ENCODE results near the gene ZNF692. TPM values are rescaled to one million over a fixed set of nuclear protein-coding genes. Genes with fewer than 3 reads are reported as not detected.

Gene ZNF692
- total and polyA plus RNA-seq, 2 donors (not counting 3 experiments of a cell fraction or from before 2014, with no cell fraction given) = 32.6 to 36.6 TPM

DNA sequence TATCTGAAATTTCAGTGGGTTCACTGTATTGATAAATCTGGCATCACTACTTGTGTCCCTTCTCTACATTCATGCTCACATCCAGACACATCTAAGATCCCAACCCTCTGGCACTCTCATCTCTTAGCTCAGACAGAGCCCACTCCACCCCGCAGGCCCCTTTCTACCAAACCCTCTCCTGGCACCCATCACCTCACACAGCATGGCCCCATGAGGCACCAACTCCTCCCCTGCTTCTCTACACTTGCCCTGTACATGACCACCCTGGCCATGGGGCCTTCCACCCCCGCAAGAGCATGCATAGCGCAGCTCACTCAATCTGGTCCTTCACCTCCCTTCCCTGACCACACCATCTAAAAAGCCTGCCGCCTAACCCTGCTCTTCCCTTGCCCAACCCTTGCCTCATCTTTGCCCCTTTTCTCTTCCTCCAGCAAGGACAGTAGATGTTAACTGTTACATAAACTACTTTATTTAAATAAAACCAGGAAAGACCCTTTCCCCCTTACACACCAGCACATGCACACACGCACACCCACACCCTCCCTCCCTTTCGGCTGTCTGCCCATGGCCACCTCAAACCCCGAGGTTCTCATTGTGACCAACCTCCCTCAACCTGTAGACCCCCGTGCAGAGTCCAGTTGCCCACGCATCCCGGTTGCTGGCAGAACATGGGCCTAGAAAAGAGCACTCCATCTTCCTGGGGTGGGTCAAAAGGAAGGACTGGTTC lies 48.7 kb downstream of the ZNF692 start:
- H3K9me3 ChIP-seq (replicated peaks; ENCODE audit: control insufficient read depth, insufficient read depth, low read length) = no peaks in the 10 kb centered on the region
- H2AFZ ChIP-seq (ENCODE audit: low read depth, low read length) = no peak overlapping the region
- no peaks in the 10 kb centered on the region for H3K79me2 ChIP-seq (ENCODE audit: control insufficient read depth, insufficient read depth, low read length)
- peaks cover 5 to 30% of the 10 kb centered on the region in 2 experiments for H3K36me3 ChIP-seq (ENCODE audit: control insufficient read depth in 2 of 2, extremely low read depth in 1 of 2, insufficient read depth in 2 of 2, low read length in 2 of 2)
- FAIRE-seq (no peak), DNase-seq (ENCODE audit: low read depth, low spot score) (no peak)
- no peaks in the 10 kb centered on the region for H3K27me3 ChIP-seq (ENCODE audit: control insufficient read depth in 2 of 2, insufficient read depth in 2 of 2, low read length in 2 of 2)
- no peaks in the 10 kb centered on the region for H4K20me1 ChIP-seq (replicated peaks; ENCODE audit: control insufficient read depth, extremely low read depth, insufficient read depth, low read length)
- no peak overlapping the region for H3K27ac ChIP-seq (ENCODE audit: insufficient read depth, low read depth, low read length)
- no peaks in the 10 kb centered on the region for H3K9me1 ChIP-seq (replicated peaks; ENCODE audit: control insufficient read depth, extremely low read depth, insufficient read depth, low read length)
- ChIA-PET POLR2A (no interaction called here), CTCF (interaction anchor here (0.5 kb wide), 1 partner anchor 89 kb away, joined by 5 read pairs; no protein-coding TSS in a partner anchor)
- H3K4me1 ChIP-seq (ENCODE audit: control insufficient read depth, extremely low read depth, insufficient read depth, low read length) = peaks cover 2% of the 10 kb centered on the region
- H3K4me2 ChIP-seq (ENCODE audit: insufficient read depth, low read length) = no peak overlapping the region
- TF ChIP-seq GATA2 (IDR thresholded peaks at IDR 0.05; ENCODE audit: insufficient read depth, insufficient read length, low read depth, low read length) = no peak
- H3K9ac ChIP-seq (replicated peaks; ENCODE audit: extremely low read depth, insufficient read depth, low read length) = no peak overlapping the region
- dilution Hi-C loops (cut with MboI; ENCODE audit: extremely low pct_ligation_motif_present, low sequenced_read_pairs) (no loop called here), intact Hi-C loops (cut with micrococcal nuclease) (loop anchor here (5.0 kb wide), 3 partner anchors 568 to 1418 kb away; no protein-coding TSS in a partner anchor)
- no peak overlapping the region for H3K4me3 ChIP-seq (replicated peaks in 1 of 3; ENCODE audit: insufficient read depth in 1 of 3, low read depth in 1 of 3, low read length in 3 of 3)
- no TSS peak for BruUV-seq (replicated peaks)

DNA sequence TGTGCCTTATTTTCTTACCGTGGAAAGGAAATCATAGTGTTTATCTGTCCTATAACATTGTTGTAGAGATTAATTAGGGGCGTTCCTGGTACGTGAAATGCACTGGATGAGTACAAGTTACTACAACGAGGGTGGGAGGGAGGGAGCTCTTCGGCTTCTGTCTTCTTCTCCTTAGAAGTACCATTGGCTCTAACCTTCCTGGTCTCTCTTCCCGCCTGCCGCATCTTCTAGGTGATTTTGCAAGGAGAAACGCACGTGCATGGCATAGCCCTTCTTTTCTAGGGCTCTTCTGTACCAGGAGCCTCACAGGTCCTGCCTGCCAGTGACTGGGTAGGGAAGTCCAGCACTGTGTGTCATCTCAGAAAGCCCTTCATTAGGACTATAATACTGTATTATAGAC lies 50.0 kb downstream of the ZNF692 start:
- H3K79me2 ChIP-seq (ENCODE audit: control insufficient read depth, insufficient read depth, low read length) = no peaks in the 10 kb centered on the region
- DNase-seq (ENCODE audit: low read depth, low spot score) = no peak
- no peaks in the 10 kb centered on the region for H4K20me1 ChIP-seq (replicated peaks; ENCODE audit: control insufficient read depth, extremely low read depth, insufficient read depth, low read length)
- POLR2A ChIA-PET = no interaction called here
- H3K4me3 ChIP-seq (replicated peaks in 1 of 3; ENCODE audit: insufficient read depth in 1 of 3, low read depth in 1 of 3, low read length in 3 of 3) = no peak overlapping the region
- no TSS peak for BruUV-seq (replicated peaks)
- CTCF ChIA-PET = no interaction called here
- intact Hi-C loops (cut with micrococcal nuclease) = loop anchor here (5.0 kb wide), 3 partner anchors 567 to 1417 kb away; no protein-coding TSS in a partner anchor
- no peaks in the 10 kb centered on the region for H3K27me3 ChIP-seq (ENCODE audit: control insufficient read depth in 2 of 2, insufficient read depth in 2 of 2, low read length in 2 of 2)
- H3K4me2 ChIP-seq (ENCODE audit: insufficient read depth, low read length) = no peak overlapping the region
- H3K27ac ChIP-seq (ENCODE audit: insufficient read depth, low read depth, low read length) = no peak overlapping the region
- H3K9me1 ChIP-seq (replicated peaks; ENCODE audit: control insufficient read depth, extremely low read depth, insufficient read depth, low read length) = no peaks in the 10 kb centered on the region
- H3K9me3 ChIP-seq (replicated peaks; ENCODE audit: control insufficient read depth, insufficient read depth, low read length) = no peaks in the 10 kb centered on the region
- dilution Hi-C loops (cut with MboI; ENCODE audit: extremely low pct_ligation_motif_present, low sequenced_read_pairs) = no loop called here
- H3K4me1 ChIP-seq (ENCODE audit: control insufficient read depth, extremely low read depth, insufficient read depth, low read length) = peaks cover 2% of the 10 kb centered on the region
- no peak overlapping the region for H3K9ac ChIP-seq (replicated peaks; ENCODE audit: extremely low read depth, insufficient read depth, low read length)
- peaks cover 2 to 21% of the 10 kb centered on the region in 2 experiments for H3K36me3 ChIP-seq (ENCODE audit: control insufficient read depth in 2 of 2, extremely low read depth in 1 of 2, insufficient read depth in 2 of 2, low read length in 2 of 2)
- TF ChIP-seq MYC (IDR thresholded peaks at IDR 0.05; ENCODE audit: low read depth, low read length) (no peak), JUN (IDR thresholded peaks at IDR 0.05; ENCODE audit: borderline replicate concordance, insufficient read depth, insufficient read length, low read depth) (no peak), FOS (IDR thresholded peaks at IDR 0.05; ENCODE audit: borderline replicate concordance, insufficient read depth, low read length) (no peak), POLR2AphosphoS5 (IDR thresholded peaks at IDR 0.05; ENCODE audit: insufficient read depth, low read depth, low read length) (no peak), POLR2A (IDR thresholded peaks at IDR 0.05; ENCODE audit: low read depth, low read length) (no peak), EZH2 (IDR thresholded peaks at IDR 0.05; ENCODE audit: borderline replicate concordance, low read depth, low read length, severe bottlenecking) (no peak), GATA2 (IDR thresholded peaks at IDR 0.05; ENCODE audit: insufficient read depth, insufficient read length, low read depth, low read length) (no peak)
- TF ChIP-seq, protein P1, sequence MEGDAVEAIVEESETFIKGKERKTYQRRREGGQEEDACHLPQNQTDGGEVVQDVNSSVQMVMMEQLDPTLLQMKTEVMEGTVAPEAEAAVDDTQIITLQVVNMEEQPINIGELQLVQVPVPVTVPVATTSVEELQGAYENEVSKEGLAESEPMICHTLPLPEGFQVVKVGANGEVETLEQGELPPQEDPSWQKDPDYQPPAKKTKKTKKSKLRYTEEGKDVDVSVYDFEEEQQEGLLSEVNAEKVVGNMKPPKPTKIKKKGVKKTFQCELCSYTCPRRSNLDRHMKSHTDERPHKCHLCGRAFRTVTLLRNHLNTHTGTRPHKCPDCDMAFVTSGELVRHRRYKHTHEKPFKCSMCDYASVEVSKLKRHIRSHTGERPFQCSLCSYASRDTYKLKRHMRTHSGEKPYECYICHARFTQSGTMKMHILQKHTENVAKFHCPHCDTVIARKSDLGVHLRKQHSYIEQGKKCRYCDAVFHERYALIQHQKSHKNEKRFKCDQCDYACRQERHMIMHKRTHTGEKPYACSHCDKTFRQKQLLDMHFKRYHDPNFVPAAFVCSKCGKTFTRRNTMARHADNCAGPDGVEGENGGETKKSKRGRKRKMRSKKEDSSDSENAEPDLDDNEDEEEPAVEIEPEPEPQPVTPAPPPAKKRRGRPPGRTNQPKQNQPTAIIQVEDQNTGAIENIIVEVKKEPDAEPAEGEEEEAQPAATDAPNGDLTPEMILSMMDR (IDR thresholded peaks at IDR 0.05; ENCODE audit: extremely low read depth in 1 of 2, insufficient read depth in 1 of 2, low read depth in 1 of 2, low read length in 2 of 2) = no peak
- TF ChIP-seq, protein P2, sequence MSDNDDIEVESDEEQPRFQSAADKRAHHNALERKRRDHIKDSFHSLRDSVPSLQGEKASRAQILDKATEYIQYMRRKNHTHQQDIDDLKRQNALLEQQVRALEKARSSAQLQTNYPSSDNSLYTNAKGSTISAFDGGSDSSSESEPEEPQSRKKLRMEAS (IDR thresholded peaks at IDR 0.05; ENCODE audit: insufficient read depth, insufficient read length) = no peak
- H2AFZ ChIP-seq (ENCODE audit: low read depth, low read length) = no peak overlapping the region
- FAIRE-seq = no peak
